Activated T-cell treated with anti-CD3 and anti-CD28 coated beads for 1 hour (primary cell): ENCODE results near the gene GNA12.

Source experiments
- DNase-seq: peaks from one replicate; pipeline ENCODE4 v3.0.0-alpha.2; 2020; ENCODE audit warnings: low read depth

Gene GNA12

DNA sequence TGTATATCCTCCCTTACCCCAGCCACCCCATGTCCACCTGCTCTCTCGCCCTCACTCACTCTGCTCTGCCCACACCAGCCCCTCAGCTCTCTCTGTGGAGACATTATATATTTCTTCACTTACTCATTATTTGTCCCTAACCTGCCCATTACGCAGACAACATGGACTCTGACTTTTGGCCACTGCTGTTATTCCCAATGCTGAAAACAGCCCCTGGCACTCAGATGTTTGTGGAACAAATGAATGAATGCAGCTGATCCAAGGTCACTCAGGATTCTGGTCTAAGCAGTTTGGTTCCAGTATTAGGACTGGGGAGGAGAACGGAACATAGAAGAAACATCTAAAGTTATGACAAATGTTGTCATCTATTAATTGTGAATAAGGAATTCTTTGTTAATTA is 26.7 kb downstream of the GNA12 start:
- no peak for DNase-seq

DNA sequence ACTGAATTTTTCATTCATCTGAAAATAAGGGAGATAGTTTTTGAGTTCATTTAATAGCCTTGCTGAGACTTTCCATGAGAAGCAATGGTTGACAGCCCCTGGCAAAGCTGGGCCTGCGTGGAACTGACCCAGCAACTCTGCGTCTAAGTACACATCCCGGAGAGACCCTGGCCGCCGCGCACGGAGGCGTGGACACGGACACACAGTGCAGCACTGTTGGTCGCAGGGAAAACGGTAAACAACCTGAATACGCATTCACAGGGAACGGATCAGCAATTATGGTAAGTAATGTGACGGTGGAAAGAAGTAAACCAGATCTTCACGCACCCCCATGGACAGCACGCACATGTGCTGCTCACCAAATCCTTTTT is 28.2 kb downstream of the GNA12 start:
- DNase-seq: no peak

DNA sequence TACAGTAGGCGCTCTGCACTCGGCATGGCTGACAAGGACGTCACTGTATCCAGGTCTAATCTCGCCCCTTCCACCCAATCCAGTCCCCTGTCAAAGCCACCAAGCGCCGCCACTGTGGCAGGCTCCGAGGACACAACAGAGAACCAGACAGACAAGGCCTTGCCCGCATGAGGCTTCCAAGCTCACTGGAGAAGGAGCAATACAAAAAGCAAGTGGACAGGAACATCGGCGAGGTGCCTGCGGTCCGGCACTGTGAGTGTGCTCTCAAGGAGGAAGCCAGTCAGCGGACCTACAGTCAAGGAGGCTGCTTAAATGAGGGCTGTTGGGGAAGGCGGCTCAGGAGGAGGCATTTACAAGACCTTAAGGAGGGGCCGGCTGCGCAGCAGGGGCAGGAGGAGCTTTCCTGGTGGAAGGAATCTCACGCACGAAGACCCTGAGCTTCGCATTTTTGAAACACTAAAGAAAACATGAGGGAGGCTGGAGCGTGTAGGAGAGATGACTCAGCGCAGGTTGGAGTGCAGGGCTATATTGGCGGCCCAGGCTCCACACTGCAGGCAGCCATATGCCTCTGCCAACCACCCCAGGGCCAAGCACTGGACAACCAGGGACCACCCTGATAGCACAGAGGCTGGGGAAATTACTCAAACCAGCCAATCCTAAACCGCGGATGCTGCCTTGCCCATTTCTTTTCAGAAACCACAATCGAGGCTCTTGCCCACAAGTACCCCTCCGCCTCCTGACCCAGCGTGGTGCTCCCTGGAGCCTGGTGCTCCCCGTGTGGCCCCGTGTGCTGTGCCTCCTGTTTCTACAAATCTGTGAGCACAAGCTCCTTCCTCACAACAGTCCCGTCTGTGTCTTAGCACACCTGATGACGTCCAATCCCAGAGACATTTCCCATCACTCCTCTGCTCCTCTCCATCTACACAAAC is 28.9 kb downstream of the GNA12 start:
- no peak for DNase-seq

DNA sequence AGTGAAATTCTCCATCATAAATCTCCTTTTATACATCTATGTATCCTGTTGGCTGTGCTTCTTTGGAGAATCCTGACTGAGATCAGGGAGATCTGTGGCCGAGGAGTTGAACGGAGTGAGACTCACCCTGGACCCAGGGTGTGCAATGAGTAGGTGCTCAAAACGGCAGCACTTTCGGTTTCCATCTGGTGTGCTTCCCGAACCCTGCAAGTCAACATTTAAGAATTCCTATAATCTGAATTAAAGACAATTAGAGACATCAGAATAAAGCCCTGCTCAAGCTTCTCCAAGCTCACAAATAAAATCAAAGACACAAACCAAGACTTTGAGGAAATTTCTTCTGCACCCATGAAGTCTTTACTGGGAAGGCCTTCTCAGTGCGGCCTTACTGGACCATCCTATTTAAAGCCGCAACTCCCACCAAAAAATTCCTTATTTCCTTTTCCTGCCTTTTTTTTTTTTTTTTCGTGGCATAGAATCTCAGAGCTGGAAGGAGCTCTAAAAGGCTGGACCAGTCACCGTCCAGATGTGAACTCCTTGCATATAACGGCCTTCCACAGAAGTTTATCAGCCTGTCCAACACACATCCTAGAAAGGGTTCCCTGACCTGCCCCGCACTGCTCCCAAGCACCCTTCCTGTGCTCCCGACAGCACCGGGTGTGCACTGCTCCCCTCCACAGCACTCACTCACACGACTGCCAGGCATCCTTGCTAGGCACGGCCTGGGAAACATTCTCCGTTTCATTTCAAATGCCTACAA is 29.7 kb downstream of the GNA12 start:
- no peak for DNase-seq

- no peak for DNase-seq
Measured at GRCh38 chr7:2813350-2814185, 30.5 kb downstream of the GNA12 start.

DNA sequence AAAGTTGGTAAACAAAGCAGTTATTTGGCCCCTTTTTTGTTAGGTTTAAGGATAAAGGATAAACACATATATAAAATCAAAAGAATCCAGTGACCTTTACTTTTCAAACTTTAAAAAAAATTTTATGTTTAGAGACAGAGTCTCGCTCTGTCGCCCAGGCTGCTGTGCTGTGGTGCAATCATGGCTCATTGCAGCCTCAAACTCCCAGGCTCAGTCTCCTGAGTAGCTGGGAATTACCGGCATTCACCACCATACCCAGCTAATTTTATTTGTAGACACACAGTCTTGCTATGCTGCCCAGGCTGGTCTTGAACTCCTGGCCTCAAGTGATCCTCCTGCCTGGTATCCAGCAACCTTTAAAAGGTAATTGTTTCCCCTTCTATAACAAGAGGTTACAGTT is 31.3 kb downstream of the GNA12 start:
- DNase-seq: no peak

DNA sequence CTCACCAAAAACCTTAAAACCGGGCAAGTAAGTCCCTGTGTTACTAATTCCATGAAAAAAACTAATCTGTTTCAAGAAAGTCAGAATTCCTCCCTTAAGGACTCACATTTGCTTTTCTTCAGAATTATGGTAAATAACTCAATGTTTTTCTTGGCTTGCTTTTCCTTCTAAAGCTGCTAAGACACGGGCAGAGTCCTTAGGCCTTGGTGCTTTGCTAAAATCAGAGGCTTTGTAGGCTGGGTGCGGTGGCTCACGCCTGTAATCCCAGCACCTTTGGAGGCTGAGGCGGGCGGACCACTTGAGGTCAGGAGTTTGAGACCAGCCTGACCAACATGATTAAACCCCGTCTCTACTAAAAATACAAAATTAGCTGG is 32.0 kb downstream of the GNA12 start:
- no peak for DNase-seq

- DNase-seq: no peak
Measured at GRCh38 chr7:2811476-2812113, 32.5 kb downstream of the GNA12 start.

DNA sequence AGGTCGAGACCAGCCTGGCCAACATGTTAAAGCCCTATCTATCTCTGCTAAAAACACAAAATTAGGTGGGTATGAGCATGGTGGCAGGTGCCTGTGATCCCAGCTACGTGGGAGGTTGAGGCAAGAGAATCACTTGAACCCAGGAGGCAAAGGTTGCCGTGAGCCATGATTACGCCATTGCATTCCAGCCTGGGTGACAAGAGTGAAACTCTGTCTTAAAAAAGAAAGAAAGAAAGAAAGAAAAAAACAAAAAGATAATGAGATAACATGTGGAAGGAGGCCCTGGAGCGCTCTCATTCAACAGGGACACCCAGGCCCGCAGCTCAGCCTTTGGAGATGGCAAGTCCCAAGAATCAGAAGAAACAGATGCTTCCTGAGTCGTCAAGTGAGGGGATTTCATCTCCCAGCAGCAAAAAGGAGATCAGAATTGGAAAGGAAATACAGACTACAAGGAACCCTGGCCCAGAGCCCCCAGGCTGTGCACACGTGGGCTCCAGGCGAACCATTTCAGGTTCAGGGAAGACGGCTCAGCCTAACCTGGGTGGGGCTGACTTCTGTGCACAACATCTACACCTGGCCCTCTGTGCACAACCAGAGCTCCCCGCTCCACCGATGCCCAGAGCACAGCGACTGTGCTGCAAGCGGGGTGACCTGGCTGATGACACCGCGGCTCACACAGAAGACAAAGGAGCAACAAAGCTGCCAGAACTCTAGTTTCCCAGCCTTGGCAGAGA is 33.3 kb downstream of the GNA12 start:
- DNase-seq: no peak

- DNase-seq: no peak
Measured at GRCh38 chr7:2809903-2810625, 34.0 kb downstream of the GNA12 start.

DNA sequence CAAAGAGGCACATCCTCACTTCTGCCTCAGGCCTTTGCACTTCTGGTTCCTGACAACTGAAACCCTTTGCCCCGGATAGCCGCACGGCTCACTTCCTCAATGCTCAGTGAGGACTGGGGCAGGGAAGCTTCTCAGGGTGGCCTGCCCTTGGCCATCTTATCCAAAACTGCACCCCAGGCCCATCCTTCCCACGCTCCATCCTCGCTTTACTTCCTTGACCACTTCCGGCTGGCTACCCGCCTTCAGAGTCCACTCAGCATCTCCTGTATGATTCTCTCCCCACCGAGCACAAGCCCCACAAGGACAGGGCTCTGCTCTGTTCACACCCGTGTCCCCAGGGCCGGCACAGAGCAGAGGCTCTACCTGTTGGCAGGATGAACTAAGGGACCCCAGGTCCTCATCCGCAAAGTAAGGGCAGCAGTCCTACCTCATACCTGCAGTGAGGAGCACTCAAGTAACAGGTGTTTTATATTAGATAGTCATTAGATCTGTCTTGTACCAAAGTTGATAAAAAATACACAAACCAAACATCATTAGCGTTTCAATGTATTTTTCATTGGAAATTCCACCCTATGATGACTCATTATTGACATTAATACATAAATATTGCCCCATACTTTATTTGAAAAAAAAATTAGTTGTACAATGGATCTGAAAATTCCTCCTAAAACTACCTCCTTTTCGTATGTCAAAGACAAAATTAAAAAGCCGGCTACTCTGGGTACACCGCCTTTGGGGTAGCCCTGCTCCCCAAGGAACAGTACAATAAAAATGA is 35.0 kb downstream of the GNA12 start:
- DNase-seq: no peak

DNA sequence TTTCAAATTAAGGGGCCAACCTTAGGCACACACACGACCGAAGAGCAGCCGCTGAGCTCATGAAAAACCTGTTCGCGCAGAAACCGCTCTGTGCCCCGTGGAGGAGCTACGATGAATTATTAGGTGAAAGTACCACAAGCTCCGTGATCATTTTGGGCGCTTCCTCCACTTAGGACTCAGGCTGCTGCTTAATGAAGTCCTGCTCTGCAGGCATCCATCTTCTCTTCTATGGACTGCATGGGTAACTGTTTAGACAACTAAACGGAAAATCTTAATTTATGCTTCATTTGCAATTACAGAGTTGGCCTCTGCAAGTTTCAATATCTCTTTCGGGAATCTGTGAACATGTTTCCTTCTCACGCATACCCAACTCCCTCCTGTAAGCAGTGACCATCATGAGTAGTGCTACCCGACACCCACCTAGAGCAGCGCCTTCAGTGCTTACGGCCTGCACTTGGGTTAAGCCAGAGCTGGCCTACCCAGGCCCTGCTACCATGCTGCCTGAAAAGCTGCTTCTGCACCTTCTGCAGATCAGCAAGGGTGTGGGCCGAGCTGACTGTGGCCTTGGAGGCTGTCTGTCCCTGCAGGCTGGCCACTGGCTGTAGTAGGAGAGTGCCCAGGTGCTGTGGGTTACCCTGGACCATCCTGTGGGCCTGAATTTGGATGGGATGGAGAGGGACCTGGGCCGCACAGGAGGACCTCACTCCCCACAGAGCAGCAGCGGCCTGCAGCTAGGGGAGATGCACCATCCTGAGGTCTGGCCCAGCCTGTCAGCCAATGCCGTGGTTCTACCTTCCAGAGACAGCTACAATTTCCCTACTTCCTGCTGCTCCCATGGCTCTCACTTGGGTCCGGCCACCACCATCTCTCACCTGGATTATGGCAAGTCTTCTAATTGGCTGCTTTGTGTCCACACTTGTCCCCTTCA is 36.0 kb downstream of the GNA12 start:
- no peak for DNase-seq

DNA sequence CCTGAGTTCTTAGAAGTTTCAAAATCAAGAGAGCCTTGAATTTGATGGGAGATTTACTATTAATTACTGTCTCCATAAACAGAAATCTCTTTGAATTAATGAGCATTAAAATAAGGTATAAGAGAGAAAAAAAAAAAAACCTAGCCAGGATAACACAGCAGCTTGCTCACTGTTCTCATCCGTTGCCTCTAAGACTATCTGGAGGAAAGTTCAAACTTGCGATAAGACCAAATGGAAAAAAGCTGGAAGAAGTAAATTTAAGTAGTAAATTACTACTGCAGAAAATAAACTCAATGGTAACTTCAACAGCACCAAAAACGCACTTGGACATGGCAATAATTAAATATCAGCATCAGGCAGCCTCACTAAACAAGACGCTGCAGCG is 36.7 kb downstream of the GNA12 start:
- no peak for DNase-seq

GRCh38 chr7:2806571-2806970 is 37.5 kb downstream of the GNA12 start:
- DNase-seq: no peak

- no peak for DNase-seq
Measured at GRCh38 chr7:2805213-2805944, 38.7 kb downstream of the GNA12 start.

DNA sequence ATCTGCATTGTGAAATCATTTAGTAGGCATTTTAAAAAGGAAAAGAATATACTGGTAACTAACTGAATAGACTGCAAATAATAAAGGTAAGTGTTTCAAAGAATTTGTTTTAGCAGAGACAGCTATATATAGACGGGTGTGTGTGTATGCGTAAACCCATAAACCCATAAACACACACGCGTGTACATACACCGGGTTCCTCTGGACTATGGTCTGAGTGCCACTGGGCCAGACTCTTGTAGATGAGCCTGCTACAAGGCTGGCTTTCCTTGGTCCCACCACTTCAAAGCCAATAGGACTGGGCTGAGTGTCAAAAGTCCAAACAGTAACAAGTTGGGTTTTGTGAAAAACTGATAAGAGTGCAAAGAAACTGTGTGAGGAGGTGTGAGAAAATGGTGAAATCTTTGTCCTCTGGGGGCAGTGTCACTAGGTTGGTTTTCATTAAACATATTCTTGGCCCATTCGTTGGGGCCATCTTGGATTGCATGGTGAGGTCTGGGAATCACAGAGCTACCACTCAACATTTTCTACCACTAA is 39.8 kb downstream of the GNA12 start:
- DNase-seq: no peak

- DNase-seq: no peak
Measured at GRCh38 chr7:2803755-2804154, 40.4 kb downstream of the GNA12 start.

GRCh38 chr7:2803342-2803692 is 40.8 kb downstream of the GNA12 start:
- no peak for DNase-seq
